ENCODE data around the gene TMEM141. TPM values are rescaled to one million over a fixed set of nuclear protein-coding genes. Genes with fewer than 3 reads are reported as not detected.
"Not testable (repeated sequence)": the region's sequence is repeated elsewhere in the genome, so short reads cannot be mapped to it uniquely, and the experiment has no call there.

The TMEM141 gene
- total RNA-seq, 1 donor from 2014 or later: 19.9 TPM

GRCh38 chr9:136835162-136835931, 44.2 kb downstream of the TMEM141 start:
- Mint-ChIP-seq H3K4me3 (no peak overlapping the region), H3K27me3 (ENCODE audit: insufficient read depth, low read depth) (peaks cover 9% of the 10 kb centered on the region), H3K4me1 (peaks cover 5% of the 10 kb centered on the region), H3K27ac (no peak overlapping the region), H3K9me3 (no peaks in the 10 kb centered on the region), H3K36me3 (peaks cover 5% of the 10 kb centered on the region)
- Histone ChIP-seq H3K9ac (no peak overlapping the region), H3K4me1 (peaks cover 6% of the 10 kb centered on the region), H3K9me3 (ENCODE audit: low read depth) (no peaks in the 10 kb centered on the region), H3K4me3 (no peak overlapping the region), H4K20me1 (ENCODE audit: low read depth) (peaks cover 11% of the 10 kb centered on the region), H2AFZ (replicated peaks) (no peak overlapping the region), H3K36me3 (no peaks in the 10 kb centered on the region), H3F3A (ENCODE audit: low read depth) (peaks cover 11% of the 10 kb centered on the region), H3K27ac (no peak overlapping the region), H3K27me3 (no peaks in the 10 kb centered on the region), H3K4me2 (no peak overlapping the region), H3K79me2 (ENCODE audit: low read depth) (no peaks in the 10 kb centered on the region)
- no peak for DNase-seq (ENCODE audit: low spot score)
- TF ChIP-seq EZH2phosphoT487 (IDR thresholded peaks at IDR 0.05) (no peak), EZH2 (IDR thresholded peaks at IDR 0.05) (no peak)
- TF ChIP-seq, protein P1, sequence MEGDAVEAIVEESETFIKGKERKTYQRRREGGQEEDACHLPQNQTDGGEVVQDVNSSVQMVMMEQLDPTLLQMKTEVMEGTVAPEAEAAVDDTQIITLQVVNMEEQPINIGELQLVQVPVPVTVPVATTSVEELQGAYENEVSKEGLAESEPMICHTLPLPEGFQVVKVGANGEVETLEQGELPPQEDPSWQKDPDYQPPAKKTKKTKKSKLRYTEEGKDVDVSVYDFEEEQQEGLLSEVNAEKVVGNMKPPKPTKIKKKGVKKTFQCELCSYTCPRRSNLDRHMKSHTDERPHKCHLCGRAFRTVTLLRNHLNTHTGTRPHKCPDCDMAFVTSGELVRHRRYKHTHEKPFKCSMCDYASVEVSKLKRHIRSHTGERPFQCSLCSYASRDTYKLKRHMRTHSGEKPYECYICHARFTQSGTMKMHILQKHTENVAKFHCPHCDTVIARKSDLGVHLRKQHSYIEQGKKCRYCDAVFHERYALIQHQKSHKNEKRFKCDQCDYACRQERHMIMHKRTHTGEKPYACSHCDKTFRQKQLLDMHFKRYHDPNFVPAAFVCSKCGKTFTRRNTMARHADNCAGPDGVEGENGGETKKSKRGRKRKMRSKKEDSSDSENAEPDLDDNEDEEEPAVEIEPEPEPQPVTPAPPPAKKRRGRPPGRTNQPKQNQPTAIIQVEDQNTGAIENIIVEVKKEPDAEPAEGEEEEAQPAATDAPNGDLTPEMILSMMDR (IDR thresholded peaks at IDR 0.05): no peak

DNA sequence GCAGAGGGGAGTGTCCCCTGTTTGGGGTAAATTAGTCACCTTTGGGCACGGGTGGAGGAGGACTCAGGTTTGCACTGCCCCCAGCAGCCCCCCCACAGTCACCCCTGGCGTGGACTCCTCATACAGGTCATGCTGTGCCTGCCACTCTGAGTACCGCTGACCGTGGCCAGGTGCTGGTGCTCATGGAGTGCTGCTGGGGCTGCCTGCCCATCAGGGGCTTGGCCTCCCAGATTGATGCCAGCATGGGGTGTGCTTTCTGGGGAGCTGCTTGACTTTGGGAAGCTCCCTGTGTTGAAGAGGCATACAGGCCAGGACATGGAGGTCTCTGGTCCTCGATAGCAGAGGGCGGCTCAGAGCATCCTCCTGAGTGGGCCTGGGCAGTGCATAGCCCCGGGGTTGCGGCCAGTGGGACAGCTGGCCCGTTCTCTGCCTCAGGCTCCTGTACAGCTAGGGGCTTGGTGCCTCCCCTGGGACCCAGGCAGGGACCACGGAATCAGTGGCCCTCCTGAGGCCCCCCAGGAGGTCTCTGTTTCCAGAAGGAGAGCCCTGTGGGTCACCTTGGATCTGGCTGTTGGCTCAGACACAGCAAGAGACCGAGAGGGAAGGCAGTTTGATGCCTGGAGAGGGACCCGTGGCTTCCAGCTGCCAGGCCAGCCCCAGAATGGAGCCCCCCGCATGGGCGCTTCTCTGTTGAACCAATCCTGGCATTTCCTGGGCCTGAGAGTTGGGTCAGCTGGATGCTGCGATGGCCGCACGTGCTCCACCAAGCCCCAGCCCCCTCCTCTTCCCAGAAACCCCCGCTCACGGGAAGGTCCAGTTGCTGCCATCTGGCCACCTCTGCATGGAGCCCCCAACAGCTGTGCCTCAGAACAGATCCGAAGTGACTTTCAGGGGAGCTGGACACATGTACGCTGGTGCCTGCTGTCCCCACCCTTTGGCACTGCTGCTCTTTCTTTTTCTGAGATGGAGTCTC, 45.1 kb downstream of the TMEM141 start:
- H3K4me1 Mint-ChIP-seq: peaks cover 11% of the 10 kb centered on the region
- Histone ChIP-seq H3F3A (ENCODE audit: low read depth) (peaks cover 20% of the 10 kb centered on the region), H3K4me2 (no peak overlapping the region), H3K27ac (no peak overlapping the region), H3K4me1 (peaks cover 14% of the 10 kb centered on the region), H3K79me2 (ENCODE audit: low read depth) (no peaks in the 10 kb centered on the region), H3K9ac (no peak overlapping the region), H3K27me3 (no peaks in the 10 kb centered on the region), H4K20me1 (ENCODE audit: low read depth) (peaks cover 19% of the 10 kb centered on the region), H3K4me3 (no peak overlapping the region), H3K9me3 (ENCODE audit: low read depth) (no peaks in the 10 kb centered on the region), H3K36me3 (no peaks in the 10 kb centered on the region), H2AFZ (replicated peaks) (no peak overlapping the region)
- TF ChIP-seq, protein P1 (IDR thresholded peaks at IDR 0.05): no peak
- TF ChIP-seq EZH2phosphoT487 (IDR thresholded peaks at IDR 0.05) (no peak), EZH2 (IDR thresholded peaks at IDR 0.05) (no peak)
- no peak overlapping the region for H3K27ac Mint-ChIP-seq
- no peaks in the 10 kb centered on the region for H3K9me3 Mint-ChIP-seq
- H3K27me3 Mint-ChIP-seq (ENCODE audit: insufficient read depth, low read depth): peaks cover 11% of the 10 kb centered on the region
- H3K4me3 Mint-ChIP-seq: no peak overlapping the region
- H3K36me3 Mint-ChIP-seq: peaks cover 5% of the 10 kb centered on the region
- no peak for DNase-seq (ENCODE audit: low spot score)

DNA sequence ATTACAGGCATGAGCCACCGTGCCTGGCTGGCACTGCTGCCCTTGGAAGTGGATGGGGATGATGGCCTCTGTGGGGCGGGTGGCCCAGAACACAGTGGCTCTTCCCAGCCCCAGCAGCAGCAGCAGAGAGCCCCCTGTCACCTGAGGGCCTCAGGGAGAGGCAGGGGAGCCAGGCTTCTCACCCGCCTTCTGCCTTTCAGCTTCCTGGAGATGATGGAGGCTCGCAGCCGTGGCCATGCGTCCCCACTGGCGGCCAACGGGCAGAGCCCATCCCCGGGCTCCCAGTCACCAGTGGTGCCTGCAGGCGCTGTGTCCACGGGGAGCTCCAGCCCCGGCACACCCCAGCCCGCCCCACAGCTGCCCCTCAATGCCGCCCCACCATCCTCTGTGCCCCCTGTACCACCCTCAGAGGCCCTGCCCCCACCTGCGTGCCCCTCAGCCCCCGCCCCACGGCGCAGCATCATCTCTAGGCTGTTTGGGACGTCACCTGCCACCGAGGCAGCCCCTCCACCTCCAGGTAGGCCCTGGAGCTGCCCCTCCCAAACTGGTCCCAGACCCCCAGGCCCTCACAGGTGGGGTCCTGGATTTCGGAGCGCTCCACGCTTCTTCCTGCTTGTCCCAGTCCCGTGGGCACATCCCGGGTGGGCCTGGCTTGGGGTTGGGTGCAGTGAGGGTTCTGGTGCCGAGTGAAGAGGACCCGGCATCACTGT, 46.2 kb downstream of the TMEM141 start:
- Histone ChIP-seq H3K79me2 (ENCODE audit: low read depth) (no peaks in the 10 kb centered on the region), H3F3A (ENCODE audit: low read depth) (peaks cover 26% of the 10 kb centered on the region), H3K4me2 (no peak overlapping the region), H3K27me3 (no peaks in the 10 kb centered on the region), H3K27ac (no peak overlapping the region), H2AFZ (replicated peaks) (no peak overlapping the region), H3K4me3 (no peak overlapping the region), H3K9ac (no peak overlapping the region), H3K36me3 (no peaks in the 10 kb centered on the region), H4K20me1 (ENCODE audit: low read depth) (peaks cover 30% of the 10 kb centered on the region), H3K9me3 (ENCODE audit: low read depth) (no peaks in the 10 kb centered on the region), H3K4me1 (peaks cover 23% of the 10 kb centered on the region)
- peaks cover 14% of the 10 kb centered on the region for H3K27me3 Mint-ChIP-seq (ENCODE audit: insufficient read depth, low read depth)
- H3K4me1 Mint-ChIP-seq: peaks cover 19% of the 10 kb centered on the region
- no peaks in the 10 kb centered on the region for H3K9me3 Mint-ChIP-seq
- no peak for DNase-seq (ENCODE audit: low spot score)
- TF ChIP-seq EZH2phosphoT487 (IDR thresholded peaks at IDR 0.05) (no peak), EZH2 (IDR thresholded peaks at IDR 0.05) (no peak)
- TF ChIP-seq, protein P1 (IDR thresholded peaks at IDR 0.05): no peak
- peaks cover 5% of the 10 kb centered on the region for H3K36me3 Mint-ChIP-seq
- H3K27ac Mint-ChIP-seq: no peak overlapping the region
- no peak overlapping the region for H3K4me3 Mint-ChIP-seq

- not testable (repeated sequence) for H3K9ac ChIP-seq; H3K27ac ChIP-seq; H3K27me3 ChIP-seq; H3K4me3 ChIP-seq; H3K36me3 ChIP-seq; H3K4me3 Mint-ChIP-seq; H3K4me2 ChIP-seq; H3K9me3 Mint-ChIP-seq; H3K9me3 ChIP-seq (ENCODE audit: low read depth); H2AFZ ChIP-seq (replicated peaks); H3K27ac Mint-ChIP-seq; DNase-seq (ENCODE audit: low spot score); H3K79me2 ChIP-seq (ENCODE audit: low read depth); H3K36me3 Mint-ChIP-seq
- peaks cover 26% of the 10 kb centered on the region for H3F3A ChIP-seq (ENCODE audit: low read depth)
- Mint-ChIP-seq H3K27me3 (ENCODE audit: insufficient read depth, low read depth) (peaks cover 12% of the 10 kb centered on the region), H3K4me1 (peaks cover 20% of the 10 kb centered on the region)
- peaks cover 34% of the 10 kb centered on the region for H4K20me1 ChIP-seq (ENCODE audit: low read depth)
- peaks cover 23% of the 10 kb centered on the region for H3K4me1 ChIP-seq
Observed at GRCh38 chr9:136837856-136838277, 46.7 kb downstream of the TMEM141 start.
